Measurements from ENCODE around the gene C12orf50.

The C12orf50 gene

GRCh38 chr12:88029093-88029665, at the start of gene C12orf50:
Gene C12orf50 (minus strand): TSS chr12:88029401. CDS start chr12:88026962, 2,439 bp downstream.
- no peak within 1 kb of the TSS for H2AFZ ChIP-seq (ENCODE audit: low read length, unreplicated experiment)

GRCh38 chr12:88067301-88067700, 38.1 kb upstream of the C12orf50 start:
- no peaks in the 10 kb centered on the region for H3K79me2 ChIP-seq (ENCODE audit: control insufficient read depth, insufficient read depth, low read length, unreplicated experiment)
- peaks cover 12% of the 10 kb centered on the region for H3K36me3 ChIP-seq (ENCODE audit: insufficient read depth, low read length)
- H3K27ac ChIP-seq (ENCODE audit: low read depth, low read length), result no peak overlapping the region
- no peaks in the 10 kb centered on the region for H3K27me3 ChIP-seq (ENCODE audit: insufficient read depth, low read length)
- no peak overlapping the region for H2AFZ ChIP-seq (ENCODE audit: low read length, unreplicated experiment)
- peaks cover 9% of the 10 kb centered on the region for H3K4me1 ChIP-seq (ENCODE audit: control insufficient read depth, insufficient read depth, low read length, unreplicated experiment)
- H3K4me3 ChIP-seq (ENCODE audit: low read depth, low read length), result no peak overlapping the region

More at GRCh38 chr12:88029093-88029665, at the start of gene C12orf50:
- Histone ChIP-seq H3K27me3 (ENCODE audit: insufficient read depth, low read length) (no peaks in the 10 kb centered on the region), H3K27ac (ENCODE audit: low read depth, low read length) (no peak within 1 kb of the TSS), H3K36me3 (ENCODE audit: insufficient read depth, low read length) (no peaks in the 10 kb centered on the region), H3K79me2 (ENCODE audit: control insufficient read depth, insufficient read depth, low read length, unreplicated experiment) (no peaks in the 10 kb centered on the region), H3K4me1 (ENCODE audit: control insufficient read depth, insufficient read depth, low read length, unreplicated experiment) (no peaks in the 10 kb centered on the region), H3K4me3 (ENCODE audit: low read depth, low read length) (no peak within 1 kb of the TSS)

GRCh38 chr12:88063375-88063774, 34.2 kb upstream of the C12orf50 start:
- peaks cover 16% of the 10 kb centered on the region for H3K4me1 ChIP-seq (ENCODE audit: control insufficient read depth, insufficient read depth, low read length, unreplicated experiment)
- peak overlapping the region; percentile 20 for H2AFZ ChIP-seq (ENCODE audit: low read length, unreplicated experiment)
- no peaks in the 10 kb centered on the region for H3K27me3 ChIP-seq (ENCODE audit: insufficient read depth, low read length)
- no peaks in the 10 kb centered on the region for H3K79me2 ChIP-seq (ENCODE audit: control insufficient read depth, insufficient read depth, low read length, unreplicated experiment)
- peaks cover 27% of the 10 kb centered on the region for H3K36me3 ChIP-seq (ENCODE audit: insufficient read depth, low read length)
- H3K27ac ChIP-seq (ENCODE audit: low read depth, low read length), result no peak overlapping the region
- H3K4me3 ChIP-seq (ENCODE audit: low read depth, low read length), result no peak overlapping the region

- Histone ChIP-seq H3K27ac (ENCODE audit: low read depth, low read length) (no peak overlapping the region), H3K4me3 (ENCODE audit: low read depth, low read length) (no peak overlapping the region), H3K79me2 (ENCODE audit: control insufficient read depth, insufficient read depth, low read length, unreplicated experiment) (no peaks in the 10 kb centered on the region), H3K4me1 (ENCODE audit: control insufficient read depth, insufficient read depth, low read length, unreplicated experiment) (peaks cover 16% of the 10 kb centered on the region), H3K36me3 (ENCODE audit: insufficient read depth, low read length) (peaks cover 33% of the 10 kb centered on the region), H2AFZ (ENCODE audit: low read length, unreplicated experiment) (no peak overlapping the region), H3K27me3 (ENCODE audit: insufficient read depth, low read length) (no peaks in the 10 kb centered on the region)
Observed at GRCh38 chr12:88062474-88062873, 33.3 kb upstream of the C12orf50 start.

GRCh38 chr12:88058719-88059077, 29.5 kb upstream of the C12orf50 start:
- Histone ChIP-seq H3K27ac (ENCODE audit: low read depth, low read length) (0 out of 2 replicates have a peak overlapping the region, but pooled peaks have one; percentile 11), H3K4me3 (ENCODE audit: low read depth, low read length) (no peak overlapping the region), H3K36me3 (ENCODE audit: insufficient read depth, low read length) (peaks cover 35% of the 10 kb centered on the region), H3K27me3 (ENCODE audit: insufficient read depth, low read length) (no peaks in the 10 kb centered on the region), H3K79me2 (ENCODE audit: control insufficient read depth, insufficient read depth, low read length, unreplicated experiment) (no peaks in the 10 kb centered on the region), H3K4me1 (ENCODE audit: control insufficient read depth, insufficient read depth, low read length, unreplicated experiment) (peaks cover 23% of the 10 kb centered on the region), H2AFZ (ENCODE audit: low read length, unreplicated experiment) (no peak overlapping the region)

- H3K27ac ChIP-seq (ENCODE audit: low read depth, low read length), result 0 out of 2 replicates have a peak overlapping the region, but pooled peaks have one; percentile 11
- peaks cover 35% of the 10 kb centered on the region for H3K36me3 ChIP-seq (ENCODE audit: insufficient read depth, low read length)
- no peaks in the 10 kb centered on the region for H3K79me2 ChIP-seq (ENCODE audit: control insufficient read depth, insufficient read depth, low read length, unreplicated experiment)
Observed at GRCh38 chr12:88057994-88058718, 29.0 kb upstream of the C12orf50 start.

GRCh38 chr12:88056571-88056970, 27.4 kb upstream of the C12orf50 start:
- no peak overlapping the region for H3K4me3 ChIP-seq (ENCODE audit: low read depth, low read length)
- H3K27ac ChIP-seq (ENCODE audit: low read depth, low read length), result no peak overlapping the region
- peaks cover 16% of the 10 kb centered on the region for H3K4me1 ChIP-seq (ENCODE audit: control insufficient read depth, insufficient read depth, low read length, unreplicated experiment)
- no peak overlapping the region for H2AFZ ChIP-seq (ENCODE audit: low read length, unreplicated experiment)
- no peaks in the 10 kb centered on the region for H3K79me2 ChIP-seq (ENCODE audit: control insufficient read depth, insufficient read depth, low read length, unreplicated experiment)
- H3K27me3 ChIP-seq (ENCODE audit: insufficient read depth, low read length), result no peaks in the 10 kb centered on the region
- peaks cover 27% of the 10 kb centered on the region for H3K36me3 ChIP-seq (ENCODE audit: insufficient read depth, low read length)

More at GRCh38 chr12:88057994-88058718, 29.0 kb upstream of the C12orf50 start:
- Histone ChIP-seq H3K27me3 (ENCODE audit: insufficient read depth, low read length) (no peaks in the 10 kb centered on the region), H3K4me3 (ENCODE audit: low read depth, low read length) (no peak overlapping the region), H2AFZ (ENCODE audit: low read length, unreplicated experiment) (no peak overlapping the region), H3K4me1 (ENCODE audit: control insufficient read depth, insufficient read depth, low read length, unreplicated experiment) (peaks cover 19% of the 10 kb centered on the region)

GRCh38 chr12:88052686-88053085, 23.5 kb upstream of the C12orf50 start:
- no peaks in the 10 kb centered on the region for H3K79me2 ChIP-seq (ENCODE audit: control insufficient read depth, insufficient read depth, low read length, unreplicated experiment)
- no peak overlapping the region for H3K4me3 ChIP-seq (ENCODE audit: low read depth, low read length)
- H3K27me3 ChIP-seq (ENCODE audit: insufficient read depth, low read length), result no peaks in the 10 kb centered on the region
- H3K27ac ChIP-seq (ENCODE audit: low read depth, low read length), result no peak overlapping the region
- H2AFZ ChIP-seq (ENCODE audit: low read length, unreplicated experiment), result no peak overlapping the region
- peaks cover 8% of the 10 kb centered on the region for H3K4me1 ChIP-seq (ENCODE audit: control insufficient read depth, insufficient read depth, low read length, unreplicated experiment)
- H3K36me3 ChIP-seq (ENCODE audit: insufficient read depth, low read length), result peaks cover 17% of the 10 kb centered on the region

GRCh38 chr12:88044035-88044434, 14.8 kb upstream of the C12orf50 start:
- Histone ChIP-seq H3K27me3 (ENCODE audit: insufficient read depth, low read length) (no peaks in the 10 kb centered on the region), H3K36me3 (ENCODE audit: insufficient read depth, low read length) (peaks cover 55% of the 10 kb centered on the region)

GRCh38 chr12:88037770-88038169, 8.6 kb upstream of the C12orf50 start:
- H3K79me2 ChIP-seq (ENCODE audit: control insufficient read depth, insufficient read depth, low read length, unreplicated experiment), result peaks cover 73% of the 10 kb centered on the region

More at GRCh38 chr12:88044035-88044434, 14.8 kb upstream of the C12orf50 start:
- no peak overlapping the region for H3K27ac ChIP-seq (ENCODE audit: low read depth, low read length)
- no peak overlapping the region for H2AFZ ChIP-seq (ENCODE audit: low read length, unreplicated experiment)
- peaks cover 36% of the 10 kb centered on the region for H3K79me2 ChIP-seq (ENCODE audit: control insufficient read depth, insufficient read depth, low read length, unreplicated experiment)
- H3K4me1 ChIP-seq (ENCODE audit: control insufficient read depth, insufficient read depth, low read length, unreplicated experiment), result no peaks in the 10 kb centered on the region
- no peak overlapping the region for H3K4me3 ChIP-seq (ENCODE audit: low read depth, low read length)

More at GRCh38 chr12:88037770-88038169, 8.6 kb upstream of the C12orf50 start:
- Histone ChIP-seq H3K36me3 (ENCODE audit: insufficient read depth, low read length) (peaks cover 11% of the 10 kb centered on the region), H3K4me3 (ENCODE audit: low read depth, low read length) (peak overlapping the region; percentile 89), H3K27ac (ENCODE audit: low read depth, low read length) (no peak overlapping the region), H3K27me3 (ENCODE audit: insufficient read depth, low read length) (no peaks in the 10 kb centered on the region), H2AFZ (ENCODE audit: low read length, unreplicated experiment) (no peak overlapping the region), H3K4me1 (ENCODE audit: control insufficient read depth, insufficient read depth, low read length, unreplicated experiment) (peaks cover 21% of the 10 kb centered on the region)
